Mesothelial cell of epicardium (in vitro differentiated cells): ENCODE measurements around the gene EDEM2. TPM values are rescaled to one million over a fixed set of nuclear protein-coding genes. Genes with fewer than 3 reads are reported as not detected.
"Not testable (repeated sequence)": the region's sequence is repeated elsewhere in the genome, so short reads cannot be mapped to it uniquely, and the experiment has no call there.

Source experiments
- DNase-seq, 2 experiments: peaks; one replicate each; pipeline ENCODE4 v3.0.0; 2021; ENCODE audit warnings: low spot score in 2 of 2; ENCODE audit not compliant: unreplicated experiment in 2 of 2
- H3K27ac Mint-ChIP-seq: 2 replicates; pipeline ENCODE4 v1.8.0; 2021; ENCODE audit warnings: mixed read lengths
- H3K27me3 Mint-ChIP-seq: 2 replicates; pipeline ENCODE4 v1.8.0; 2021; ENCODE audit warnings: low read depth, mixed read lengths
- H3K36me3 Mint-ChIP-seq: 2 replicates; pipeline ENCODE4 v1.8.0; 2021; ENCODE audit warnings: mixed read lengths
- H3K4me1 Mint-ChIP-seq: 2 replicates; pipeline ENCODE4 v1.8.0; 2021; ENCODE audit warnings: mixed read lengths
- H3K4me3 Mint-ChIP-seq: 2 replicates; pipeline ENCODE4 v1.8.0; 2021; ENCODE audit warnings: mild to moderate bottlenecking, moderate library complexity, mixed read lengths
- H3K9me3 Mint-ChIP-seq: 2 replicates; pipeline ENCODE4 v1.8.0; 2021; ENCODE audit warnings: mixed read lengths
- CTCF ChIP-seq: fragments of 200-600 bp; sonication (generic); IDR thresholded peaks from one replicate; pipeline ENCODE4 v1.5.0; 2021; ENCODE audit warnings: antibody characterized with exemption; ENCODE audit not compliant: unreplicated experiment
- total RNA-seq: library from RNA; stranded (reverse); gene quantifications from 3 replicates; pipeline ENCODE4 v1.2.1, GENCODE V29; 2021

The EDEM2 gene
- total RNA-seq, 1 donor from 2014 or later = 16.5 TPM

GRCh38 chr20:35085477-35086225, 61.5 kb downstream of the EDEM2 start:
- no peak for DNase-seq
- no peak for TF ChIP-seq CTCF
- H3K27ac Mint-ChIP-seq = no peak overlapping the region
- H3K27me3 Mint-ChIP-seq = no peaks in the 10 kb centered on the region
- H3K9me3 Mint-ChIP-seq = no peaks in the 10 kb centered on the region
- peaks cover 3% of the 10 kb centered on the region for H3K36me3 Mint-ChIP-seq
- no peak overlapping the region for H3K4me3 Mint-ChIP-seq
- H3K4me1 Mint-ChIP-seq = peaks cover 7% of the 10 kb centered on the region

- Mint-ChIP-seq H3K27ac (peak overlapping the region; percentile 61), H3K4me1 (peaks cover 5% of the 10 kb centered on the region), H3K4me3 (no peak overlapping the region), H3K36me3 (peaks cover 3% of the 10 kb centered on the region), H3K27me3 (no peaks in the 10 kb centered on the region), H3K9me3 (no peaks in the 10 kb centered on the region)
- no peak for DNase-seq
- no peak for TF ChIP-seq CTCF
Observed at GRCh38 chr20:35084998-35085397, 62.1 kb downstream of the EDEM2 start.

- not testable (repeated sequence) for H3K27me3 Mint-ChIP-seq, H3K27ac Mint-ChIP-seq, DNase-seq, H3K4me3 Mint-ChIP-seq, H3K4me1 Mint-ChIP-seq
- peaks cover 26% of the 10 kb centered on the region for H3K9me3 Mint-ChIP-seq
- H3K36me3 Mint-ChIP-seq = peaks cover 38% of the 10 kb centered on the region
Observed at GRCh38 chr20:35080348-35080642, 66.8 kb downstream of the EDEM2 start.

GRCh38 chr20:35079472-35080347, 67.4 kb downstream of the EDEM2 start:
- DNase-seq = no peak
- H3K36me3 Mint-ChIP-seq = peaks cover 44% of the 10 kb centered on the region
- H3K4me3 Mint-ChIP-seq = no peak overlapping the region
- no peak overlapping the region for H3K27ac Mint-ChIP-seq
- no peak for TF ChIP-seq CTCF
- H3K9me3 Mint-ChIP-seq = peaks cover 31% of the 10 kb centered on the region
- no peaks in the 10 kb centered on the region for H3K27me3 Mint-ChIP-seq
- no peaks in the 10 kb centered on the region for H3K4me1 Mint-ChIP-seq

GRCh38 chr20:35077872-35078271, 69.3 kb downstream of the EDEM2 start:
- Mint-ChIP-seq H3K36me3 (peaks cover 59% of the 10 kb centered on the region), H3K27me3 (no peaks in the 10 kb centered on the region), H3K9me3 (peaks cover 44% of the 10 kb centered on the region)

More at GRCh38 chr20:35077872-35078271, 69.3 kb downstream of the EDEM2 start:
- TF ChIP-seq CTCF = no peak
- H3K27ac Mint-ChIP-seq = no peak overlapping the region
- H3K4me1 Mint-ChIP-seq = no peaks in the 10 kb centered on the region
- no peak overlapping the region for H3K4me3 Mint-ChIP-seq
- no peak for DNase-seq
